ENCODE data around the gene RGS7. TPM values are rescaled to one million over a fixed set of nuclear protein-coding genes. Genes with fewer than 3 reads are reported as not detected.

RGS7 gene
- 0.05 TPM in 1 of 5 replicates, not detected in the others for total RNA-seq (2022; extraction: Qiagen RNA extraction)

GRCh38 chr1:241356519-241357365, at the start of gene RGS7:
RGS7 (minus strand) TSS chr1:241357205.

Other genes with a start within 250 kb of the RGS7 start
- gene FH, start 162.6 kb upstream of the RGS7 start, total RNA-seq (2022; extraction: Qiagen RNA extraction), result 85.5 to 91.6 TPM (median 88.3 TPM) in 5 replicates
- gene KMO, start 175.2 kb upstream of the RGS7 start, total RNA-seq (2022; extraction: Qiagen RNA extraction), result 0.64 to 1.6 TPM (median 1.0 TPM) in 5 replicates

Data from A549 treated with Mapracorat at 1 μM for 4 hours (cell line).